ENCODE results near the gene TCP11.
"Not testable (repeated sequence)": the region's sequence is repeated elsewhere in the genome, so short reads cannot be mapped to it uniquely, and the experiment has no call there.

The TCP11 gene

GRCh38 chr6:35146453-35146852 is 5.3 kb upstream of the TCP11 start:
- no peak for DNase-seq (ENCODE audit: low read depth)

DNA sequence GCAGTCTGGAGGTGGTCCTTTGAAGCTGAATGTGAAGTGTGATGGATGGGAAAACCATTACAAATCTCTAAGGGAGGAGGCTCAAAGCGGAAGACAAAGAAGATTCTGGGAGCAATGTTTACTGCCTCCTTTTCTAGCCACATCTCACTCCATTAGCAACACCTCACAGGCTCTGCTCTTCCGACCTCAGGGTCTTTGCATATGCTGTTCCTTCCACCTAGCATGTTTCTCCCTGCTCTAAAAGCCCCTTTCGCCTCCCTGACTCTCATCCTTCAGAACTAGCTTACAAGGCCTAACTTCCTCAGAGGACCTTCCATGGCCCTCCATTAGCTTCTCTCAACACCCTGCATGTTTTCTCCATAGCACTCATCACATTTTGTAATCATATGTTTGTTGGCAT is 4.6 kb upstream of the TCP11 start:
- no peak for DNase-seq (ENCODE audit: low read depth)

DNA sequence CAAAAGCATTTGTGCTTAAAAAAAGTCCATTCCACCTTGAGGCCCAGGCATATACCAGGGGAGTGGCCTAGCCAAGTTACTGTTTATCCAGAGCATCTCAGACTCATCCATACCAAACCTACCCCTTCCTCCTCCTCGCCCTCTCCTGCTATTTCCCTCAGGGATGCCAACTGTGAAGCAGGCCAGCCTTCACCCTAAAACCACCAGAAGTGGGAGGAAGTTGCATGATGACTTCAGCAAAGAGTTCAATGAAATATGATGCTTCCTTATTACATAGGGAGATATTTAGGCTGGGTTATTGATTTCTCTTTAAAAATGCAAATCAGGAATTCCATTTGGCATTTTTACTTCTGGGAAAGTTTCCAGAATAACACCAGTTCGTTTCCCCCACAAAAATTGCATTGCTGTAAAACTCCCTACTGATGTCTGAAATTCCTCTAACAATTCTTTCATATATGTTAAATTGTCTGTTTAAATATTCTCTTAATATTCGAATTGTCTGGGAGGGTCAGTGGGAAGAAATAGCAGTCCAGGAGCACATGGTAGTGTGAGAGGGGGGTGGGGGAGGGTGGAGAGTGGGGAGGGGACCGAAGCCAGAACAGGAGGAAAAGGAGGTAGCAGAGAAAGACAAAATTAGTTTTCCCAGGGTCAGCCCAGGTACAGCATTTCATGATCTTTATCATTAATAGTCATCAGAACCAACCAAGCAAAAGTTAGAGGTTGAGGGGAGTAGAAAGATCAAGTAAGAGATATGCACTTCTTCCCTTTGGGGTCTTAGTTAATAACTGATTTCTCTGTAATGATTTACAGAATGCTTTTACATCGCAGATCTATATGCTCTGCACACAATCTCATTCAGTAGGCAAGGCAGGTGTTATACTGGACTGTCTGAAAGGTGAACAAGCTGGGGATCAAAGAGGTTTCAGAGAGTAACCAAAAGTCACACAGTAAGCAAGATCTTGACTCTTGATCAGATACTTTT is 1.7 kb upstream of the TCP11 start:
- DNase-seq (ENCODE audit: low read depth), result no peak

GRCh38 chr6:35140639-35141006 is 516 bp downstream of the TCP11 start:
- no peak for DNase-seq (ENCODE audit: low read depth)

- peak; percentile 28 for DNase-seq (ENCODE audit: low read depth)
Observed at GRCh38 chr6:35139924-35140638, 1.1 kb downstream of the TCP11 start.

- no peak for DNase-seq (ENCODE audit: low read depth)
Observed at GRCh38 chr6:35139470-35139869, 1.7 kb downstream of the TCP11 start.

DNA sequence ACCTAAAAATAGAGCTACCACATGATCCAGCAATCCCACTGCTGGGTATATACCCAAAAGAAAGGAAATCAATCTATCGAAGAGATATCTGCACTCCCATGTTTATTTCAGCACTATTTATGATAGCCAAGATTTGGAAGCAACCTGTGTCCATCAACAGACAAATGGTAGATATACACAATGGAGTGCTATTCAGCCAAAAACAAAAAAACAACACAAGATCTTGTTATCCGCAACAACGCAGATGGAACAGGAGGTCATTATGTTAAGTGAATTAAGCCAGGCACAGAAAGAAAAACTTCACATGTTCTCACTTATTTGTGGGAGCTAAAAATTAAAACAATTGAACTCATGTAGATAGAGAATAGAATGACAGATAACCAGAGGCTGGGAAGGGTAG is 2.9 kb downstream of the TCP11 start:
- not testable (repeated sequence) for DNase-seq (ENCODE audit: low read depth)

- DNase-seq (ENCODE audit: low read depth), result no peak
Observed at GRCh38 chr6:35136185-35136584, 5.0 kb downstream of the TCP11 start.

DNA sequence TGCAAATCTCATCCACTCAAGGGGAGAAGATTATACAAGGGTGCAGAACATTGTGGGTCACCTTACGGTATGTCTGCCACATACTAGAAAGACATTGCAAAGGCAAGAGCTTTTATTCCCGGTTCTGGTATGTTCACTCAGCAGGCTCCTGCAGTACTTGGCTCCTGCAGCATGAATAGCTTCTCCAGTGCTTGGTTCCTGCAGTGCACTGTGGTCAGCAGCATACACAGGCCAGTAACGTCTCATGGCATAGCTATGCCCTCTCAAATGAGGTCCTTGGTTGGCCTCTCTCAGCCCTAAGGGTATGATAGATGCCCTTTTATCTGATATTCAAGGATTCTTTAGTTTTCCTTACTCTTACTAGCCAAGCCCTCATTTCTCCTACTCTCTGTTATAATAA is 12.6 kb downstream of the TCP11 start:
- no peak for DNase-seq (ENCODE audit: low read depth)

DNA sequence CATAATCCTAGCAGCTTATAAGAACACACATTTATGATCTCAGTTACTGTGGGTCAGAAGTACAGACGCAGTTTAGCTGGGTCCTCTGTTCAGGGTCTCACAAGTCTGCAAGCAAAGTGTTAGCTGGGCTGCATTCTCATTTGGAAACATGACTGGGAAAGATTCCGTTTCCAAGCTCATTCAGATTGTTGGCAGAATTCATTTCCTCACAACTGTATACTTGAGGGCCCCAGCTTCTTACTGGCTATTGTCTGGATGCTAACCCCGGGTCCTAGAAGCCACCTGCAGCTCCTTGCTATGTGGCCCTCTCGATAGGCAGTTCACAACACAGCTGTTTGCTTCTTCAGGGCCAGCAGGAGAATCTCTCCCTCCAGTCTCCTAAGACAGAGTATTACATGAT is 13.1 kb downstream of the TCP11 start:
- DNase-seq (ENCODE audit: low read depth), result no peak

DNA sequence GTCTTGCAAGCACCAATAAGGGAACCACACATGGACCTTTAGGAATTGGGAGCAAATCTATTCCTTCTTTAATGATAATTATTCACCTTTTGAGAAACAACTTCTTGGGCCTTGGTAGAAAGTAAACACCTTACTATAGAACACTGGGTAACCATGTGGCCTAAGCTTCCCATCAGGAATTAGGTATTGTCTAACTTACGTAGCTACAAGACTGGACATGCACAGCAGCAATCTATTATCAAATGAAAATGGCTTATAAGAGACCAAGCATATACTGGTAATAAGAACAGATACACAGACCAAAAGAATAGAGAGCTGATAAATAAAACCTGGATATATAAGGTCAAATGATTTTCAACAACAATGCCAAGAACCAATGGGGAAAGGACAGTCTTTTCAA is 16.8 kb downstream of the TCP11 start:
- no peak for DNase-seq (ENCODE audit: low read depth)

GRCh38 chr6:35120746-35121145 is 20.4 kb downstream of the TCP11 start:
- no peak for DNase-seq (ENCODE audit: low read depth)

GRCh38 chr6:35108309-35108885 is 32.7 kb downstream of the TCP11 start:
- DNase-seq (ENCODE audit: low read depth), result no peak

DNA sequence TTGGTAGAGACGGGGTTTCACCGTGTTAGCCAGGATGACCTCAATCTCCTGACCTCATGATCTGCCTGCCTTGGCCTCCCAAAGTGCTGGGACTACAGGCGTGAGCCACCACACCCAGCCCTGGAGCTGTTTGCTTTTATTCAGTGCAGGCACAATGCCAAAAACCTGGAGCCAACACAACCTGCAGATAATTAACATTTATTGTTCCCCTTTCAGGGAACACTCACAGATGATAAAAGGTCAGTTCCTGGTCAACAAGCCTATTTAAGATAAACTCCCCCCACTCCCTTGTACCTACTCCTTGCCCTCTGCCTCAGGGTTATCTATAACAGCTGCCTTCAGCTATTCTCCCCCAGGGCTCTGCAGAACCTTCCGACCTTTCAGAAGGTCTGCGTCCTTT is 33.4 kb downstream of the TCP11 start:
- not testable (repeated sequence) for DNase-seq (ENCODE audit: low read depth)

DNA sequence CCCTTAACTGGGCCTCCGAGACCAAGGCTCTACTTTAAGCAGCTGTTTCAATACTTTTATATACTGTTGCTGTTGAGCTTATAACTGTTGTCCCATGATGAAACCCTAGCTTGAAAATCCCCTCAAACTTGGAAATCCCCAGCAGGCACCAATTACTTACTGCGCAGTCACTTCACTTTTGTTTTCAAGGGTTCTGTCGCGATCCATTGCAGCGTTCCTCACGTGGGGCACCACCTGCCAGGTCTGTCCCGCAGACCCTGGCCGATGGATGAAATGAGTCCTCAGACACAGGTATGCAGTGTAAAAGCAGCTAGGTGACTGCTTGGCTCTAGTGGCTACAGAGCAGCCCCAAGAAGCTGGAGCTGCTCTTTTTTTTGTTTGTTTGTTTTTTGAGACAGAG is 33.9 kb downstream of the TCP11 start:
- not testable (repeated sequence) for DNase-seq (ENCODE audit: low read depth)

DNA sequence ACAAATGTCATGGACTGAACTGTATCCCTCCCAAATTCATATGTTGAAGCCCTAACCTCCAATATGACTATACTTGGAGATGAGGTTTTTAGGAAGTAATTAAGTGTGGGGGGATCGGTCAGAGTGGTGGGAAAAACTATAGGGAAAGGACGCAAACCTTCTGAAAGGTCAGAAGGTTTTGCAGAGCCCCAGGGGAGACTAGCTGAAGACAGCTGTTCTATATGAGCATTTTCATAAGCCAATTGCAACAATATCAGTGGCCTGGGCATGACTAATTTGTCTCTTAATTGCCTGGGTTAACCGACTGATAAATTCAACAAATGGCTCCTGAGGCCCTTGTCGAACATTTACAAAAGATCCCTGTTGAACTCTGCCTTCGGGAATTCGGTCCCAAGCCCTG is 35.1 kb downstream of the TCP11 start:
- not testable (repeated sequence) for DNase-seq (ENCODE audit: low read depth)

DNA sequence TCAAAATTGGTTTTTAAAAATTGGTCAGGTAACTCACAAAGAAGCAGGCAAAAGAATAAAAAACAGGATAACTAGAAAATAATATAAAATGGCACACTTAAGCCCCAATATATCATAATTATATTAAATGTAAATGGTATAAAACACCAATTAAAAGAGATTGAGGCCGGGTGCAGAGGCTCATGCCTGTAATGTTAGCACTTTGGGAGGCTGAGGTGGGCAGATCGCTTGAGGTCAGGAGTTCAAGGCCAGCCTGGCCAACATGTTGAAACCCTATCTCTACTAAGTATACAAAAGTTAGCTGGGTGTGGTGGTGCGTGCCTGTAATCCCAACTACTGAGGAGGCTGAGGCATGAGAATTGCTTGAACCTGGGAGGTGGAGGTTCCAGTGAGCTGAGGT is 36.1 kb downstream of the TCP11 start:
- DNase-seq (ENCODE audit: low read depth), result no peak

DNA sequence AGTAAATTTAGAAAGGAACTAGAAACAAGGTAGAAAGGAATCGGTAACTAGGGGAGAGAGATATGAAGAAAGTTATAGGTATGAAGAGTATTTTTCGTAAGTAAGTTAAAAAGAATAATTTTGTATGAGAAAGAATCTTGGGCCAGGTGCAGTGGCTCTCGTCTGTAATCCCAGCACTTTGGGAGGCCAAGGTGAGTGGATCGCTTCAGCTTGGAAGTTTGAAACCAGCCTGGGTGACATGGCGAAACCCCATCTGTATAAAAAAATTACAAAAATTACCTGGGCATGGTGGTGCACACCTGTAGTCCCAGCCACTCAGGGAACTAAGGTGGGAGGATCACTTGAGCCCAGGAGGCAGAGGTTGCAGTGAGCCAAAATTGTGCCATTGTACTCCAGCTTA is 42.0 kb downstream of the TCP11 start:
- DNase-seq (ENCODE audit: low read depth), result no peak

DNA sequence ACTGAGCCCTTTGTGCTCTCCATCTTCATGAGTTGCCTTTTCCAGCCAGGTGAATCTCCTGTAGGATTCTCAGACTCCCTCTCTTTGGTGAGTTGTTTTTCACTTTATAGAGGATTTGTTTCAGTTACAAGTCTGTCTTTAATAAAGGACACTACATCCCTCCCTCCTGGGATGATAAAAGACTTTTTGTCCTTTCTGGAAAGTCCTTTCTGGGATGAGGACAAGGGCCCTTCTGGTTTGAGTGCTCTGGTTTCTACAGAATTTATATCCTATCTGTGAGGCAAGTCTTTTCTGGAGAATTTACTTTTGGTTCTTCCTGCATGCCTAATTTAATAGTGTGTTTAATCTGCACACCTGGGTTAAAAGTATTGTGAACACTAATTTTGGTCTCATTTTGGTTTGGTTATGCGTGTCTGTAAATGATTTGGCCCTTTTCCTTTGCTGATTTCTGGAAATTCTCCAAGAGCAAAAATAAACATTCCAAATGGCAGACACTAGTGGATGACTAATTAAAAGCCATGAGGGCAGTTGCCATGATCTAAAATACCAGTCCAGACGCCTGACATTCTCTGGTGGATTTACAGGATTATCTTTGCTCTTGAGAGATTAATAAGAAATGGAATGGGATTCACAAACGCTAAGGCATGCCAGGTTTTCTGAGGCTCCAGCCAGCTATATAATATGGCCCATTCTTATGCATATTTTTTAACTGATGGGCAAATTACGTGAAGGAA is 44.8 kb downstream of the TCP11 start:
- DNase-seq (ENCODE audit: low read depth), result peak; percentile 56

- no peak for DNase-seq (ENCODE audit: low read depth)
Observed at GRCh38 chr6:35094183-35094582, 47.0 kb downstream of the TCP11 start.

DNA sequence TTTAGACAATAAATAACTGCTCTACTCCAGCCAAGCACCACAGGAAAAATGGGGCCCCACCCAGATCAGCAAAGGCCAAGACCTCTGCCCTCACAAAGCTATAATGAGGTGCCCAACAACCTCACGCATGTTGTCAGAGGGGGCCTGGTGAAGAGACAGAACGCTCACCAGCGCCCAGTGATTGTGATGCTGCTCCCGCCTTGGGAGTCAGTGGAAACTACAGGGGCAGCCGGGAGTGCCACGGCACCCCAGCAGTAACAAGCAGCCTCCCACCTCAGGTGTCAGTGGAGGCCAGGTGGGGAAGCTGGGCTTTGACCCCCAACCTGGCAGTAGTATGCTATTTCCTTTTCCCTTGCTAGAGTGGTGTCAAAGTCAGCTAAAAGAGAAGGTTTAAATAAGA is 47.4 kb downstream of the TCP11 start:
- no peak for DNase-seq (ENCODE audit: low read depth)

DNA sequence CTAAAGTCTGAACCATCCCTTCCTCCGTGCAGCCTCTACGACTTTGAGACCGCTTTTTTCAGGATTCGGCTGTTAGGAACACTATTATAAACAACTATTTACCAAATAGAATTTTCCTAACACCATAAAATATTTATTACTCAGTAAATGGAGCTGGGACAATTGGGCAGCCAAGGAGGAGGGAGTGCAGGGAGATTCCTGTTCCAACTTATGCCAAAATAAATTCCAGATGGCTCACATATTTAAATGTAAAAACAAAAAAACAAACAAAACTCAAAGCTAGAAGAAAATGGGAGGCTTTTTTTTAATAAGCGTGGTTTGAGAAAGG is 48.1 kb downstream of the TCP11 start:
- no peak for DNase-seq (ENCODE audit: low read depth)
